LNCAP (cell line): ENCODE data around the gene IFNA6.

ENCODE experiments used
- CTCF ChIP-seq: fragments of 450-650 bp; IDR thresholded peaks from 2 replicates; pipeline ENCODE4 v1.5.1; 2017; ENCODE audit warnings: mild to moderate bottlenecking

IFNA6 gene

GRCh38 chr9:21381448-21382339, 31.0 kb upstream of the IFNA6 start:
- TF ChIP-seq CTCF, result no peak

GRCh38 chr9:21367957-21368356, 17.3 kb upstream of the IFNA6 start, which contains the start of gene IFNA13:
Gene IFNA13 (minus strand): TSS chr9:21368057. CDS start chr9:21368010, 47 bp downstream.
- no peak for TF ChIP-seq CTCF

- TF ChIP-seq CTCF, result no peak
Measured at GRCh38 chr9:21362287-21362686, 11.6 kb upstream of the IFNA6 start.

GRCh38 chr9:21357479-21358460, 7.1 kb upstream of the IFNA6 start:
- TF ChIP-seq CTCF, result no peak

- no peak for TF ChIP-seq CTCF
Measured at GRCh38 chr9:21348430-21348970, 2.2 kb downstream of the IFNA6 start.

- TF ChIP-seq CTCF, result no peak
Measured at GRCh38 chr9:21340735-21341134, 10.0 kb downstream of the IFNA6 start.

GRCh38 chr9:21336457-21336856, 14.2 kb downstream of the IFNA6 start:
- TF ChIP-seq CTCF, result no peak
